Upper lobe of right lung (tissue), 1 donor: ENCODE data around the gene CCSAP. TPM values are rescaled to one million over a fixed set of nuclear protein-coding genes. Genes with fewer than 3 reads are reported as not detected.

Source experiments
- ATAC-seq: fragments of 200-7000 bp; cut with Tn5 transposase; one replicate; pipeline ENCODE4 v1.9.1; 2020; ENCODE audit warnings: mild to moderate bottlenecking, moderate library complexity
- DNase-seq: peaks from one replicate; pipeline ENCODE4 v3.0.0-alpha.2; 2020
- H3K27ac ChIP-seq: fragments of 200-600 bp; one replicate; pipeline ENCODE4 v1.8.0; 2022
- H3K27me3 ChIP-seq: fragments of 200-600 bp; one replicate; pipeline ENCODE4 v1.8.0; 2022; ENCODE audit warnings: mild to moderate bottlenecking
- H3K36me3 ChIP-seq: fragments of 200-600 bp; one replicate; pipeline ENCODE4 v1.8.0; 2022
- H3K4me1 ChIP-seq: fragments of 200-600 bp; one replicate; pipeline ENCODE4 v1.8.0; 2022
- H3K4me3 ChIP-seq: fragments of 200-600 bp; one replicate; pipeline ENCODE4 v1.8.0; 2022; ENCODE audit warnings: mild to moderate bottlenecking
- H3K9me3 ChIP-seq: fragments of 200-600 bp; one replicate; pipeline ENCODE4 v1.8.0; 2022
- intact Hi-C: fragments of 100-400 bp; cut with DNase I; formaldehyde crosslinking; loops from one replicate; pipeline ENCODE4 v1.11.0; 2022
- total RNA-seq: library from RNA; stranded (reverse); fragmentation: NEBNext Ultra II Directional; extraction: Animal tissue kit (Norgen Biotek cat#: 25700); gene quantifications from one replicate; pipeline ENCODE4 v1.2.1, GENCODE V29; 2021
- TF ChIP-seq, protein P1 (sequence below): fragments of 200-600 bp; IDR thresholded peaks from one replicate; pipeline ENCODE4 v1.8.0; 2022; ENCODE audit warnings: antibody characterized with exemption
- donor health status: DM: no; HTN: yes; CAD: no; lungs with severe emphysema.

The CCSAP gene
- total RNA-seq, 1 donor from 2014 or later = 9.1 TPM

DNA sequence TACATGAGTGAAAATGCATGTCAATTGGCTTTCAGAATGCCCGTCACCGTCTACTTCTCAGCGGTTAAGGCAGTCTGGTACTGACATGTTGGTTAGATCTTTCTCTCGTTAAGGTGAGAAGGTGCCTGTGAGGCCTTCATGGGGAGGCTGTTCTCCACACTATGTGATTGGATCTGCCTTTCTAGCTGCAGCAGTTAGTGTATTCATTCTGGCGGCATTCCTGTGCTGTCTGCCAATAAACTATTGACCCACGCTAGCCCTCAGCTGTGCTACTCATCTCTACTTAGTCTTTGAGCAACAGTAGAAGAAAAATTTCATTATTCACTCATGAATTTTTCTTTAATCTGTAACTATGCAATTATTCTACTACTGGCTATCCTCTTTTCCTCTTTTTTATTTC is 32.0 kb downstream of the CCSAP start:
- no peak for ATAC-seq
- Histone ChIP-seq H3K36me3 (peaks cover 30% of the 10 kb centered on the region), H3K4me1 (no peaks in the 10 kb centered on the region), H3K9me3 (no peaks in the 10 kb centered on the region), H3K4me3 (no peak overlapping the region), H3K27ac (no peak overlapping the region), H3K27me3 (no peaks in the 10 kb centered on the region)
- intact Hi-C loops = no loop called here
- TF ChIP-seq, protein P1, sequence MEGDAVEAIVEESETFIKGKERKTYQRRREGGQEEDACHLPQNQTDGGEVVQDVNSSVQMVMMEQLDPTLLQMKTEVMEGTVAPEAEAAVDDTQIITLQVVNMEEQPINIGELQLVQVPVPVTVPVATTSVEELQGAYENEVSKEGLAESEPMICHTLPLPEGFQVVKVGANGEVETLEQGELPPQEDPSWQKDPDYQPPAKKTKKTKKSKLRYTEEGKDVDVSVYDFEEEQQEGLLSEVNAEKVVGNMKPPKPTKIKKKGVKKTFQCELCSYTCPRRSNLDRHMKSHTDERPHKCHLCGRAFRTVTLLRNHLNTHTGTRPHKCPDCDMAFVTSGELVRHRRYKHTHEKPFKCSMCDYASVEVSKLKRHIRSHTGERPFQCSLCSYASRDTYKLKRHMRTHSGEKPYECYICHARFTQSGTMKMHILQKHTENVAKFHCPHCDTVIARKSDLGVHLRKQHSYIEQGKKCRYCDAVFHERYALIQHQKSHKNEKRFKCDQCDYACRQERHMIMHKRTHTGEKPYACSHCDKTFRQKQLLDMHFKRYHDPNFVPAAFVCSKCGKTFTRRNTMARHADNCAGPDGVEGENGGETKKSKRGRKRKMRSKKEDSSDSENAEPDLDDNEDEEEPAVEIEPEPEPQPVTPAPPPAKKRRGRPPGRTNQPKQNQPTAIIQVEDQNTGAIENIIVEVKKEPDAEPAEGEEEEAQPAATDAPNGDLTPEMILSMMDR = no peak
- no peak for DNase-seq

DNA sequence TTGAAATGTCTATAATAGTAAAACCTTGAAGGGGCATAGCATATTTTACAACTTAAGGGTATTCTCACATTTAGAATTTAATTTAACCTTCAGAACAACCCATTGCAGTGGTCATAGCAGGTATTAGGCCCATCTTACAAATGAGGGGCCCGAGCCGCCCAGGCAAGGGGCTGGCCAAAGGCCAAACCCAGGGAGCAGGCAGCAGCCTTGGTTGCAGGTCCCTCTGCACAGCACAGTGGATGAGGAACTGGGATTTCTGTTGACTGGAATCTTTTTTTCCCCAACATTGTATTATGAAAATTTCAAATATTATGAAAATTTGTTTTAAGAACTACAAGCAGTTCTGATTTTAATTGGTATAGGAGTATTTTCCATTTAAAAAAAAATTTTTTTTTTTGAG is 33.2 kb downstream of the CCSAP start:
- intact Hi-C loops = no loop called here
- peaks cover 36% of the 10 kb centered on the region for H3K36me3 ChIP-seq

GRCh38 chr1:229309074-229309473 is 33.8 kb downstream of the CCSAP start:
- DNase-seq (no peak), ATAC-seq (no peak)
- intact Hi-C loops = no loop called here
- no peaks in the 10 kb centered on the region for H3K27me3 ChIP-seq
- TF ChIP-seq, protein P1 = no peak
- no peaks in the 10 kb centered on the region for H3K4me1 ChIP-seq
- H3K4me3 ChIP-seq = no peak overlapping the region
- no peak overlapping the region for H3K27ac ChIP-seq
- H3K9me3 ChIP-seq = no peaks in the 10 kb centered on the region
- peaks cover 42% of the 10 kb centered on the region for H3K36me3 ChIP-seq

More for the DNA sequence above, 33.2 kb downstream of the CCSAP start:
- no peak overlapping the region for H3K27ac ChIP-seq
- ATAC-seq (no peak), DNase-seq (no peak)
- TF ChIP-seq, protein P1 = no peak
- H3K27me3 ChIP-seq = no peaks in the 10 kb centered on the region
- no peaks in the 10 kb centered on the region for H3K4me1 ChIP-seq
- H3K9me3 ChIP-seq = no peaks in the 10 kb centered on the region
- no peak overlapping the region for H3K4me3 ChIP-seq

GRCh38 chr1:229305392-229305791 is 37.5 kb downstream of the CCSAP start:
- no peaks in the 10 kb centered on the region for H3K9me3 ChIP-seq
- H3K4me1 ChIP-seq = no peaks in the 10 kb centered on the region
- no peak overlapping the region for H3K4me3 ChIP-seq
- no peaks in the 10 kb centered on the region for H3K27me3 ChIP-seq
- intact Hi-C loops = no loop called here
- no peak overlapping the region for H3K27ac ChIP-seq
- ATAC-seq = no peak
- DNase-seq = no peak
- TF ChIP-seq, protein P1 = no peak
- H3K36me3 ChIP-seq = peaks cover 60% of the 10 kb centered on the region

DNA sequence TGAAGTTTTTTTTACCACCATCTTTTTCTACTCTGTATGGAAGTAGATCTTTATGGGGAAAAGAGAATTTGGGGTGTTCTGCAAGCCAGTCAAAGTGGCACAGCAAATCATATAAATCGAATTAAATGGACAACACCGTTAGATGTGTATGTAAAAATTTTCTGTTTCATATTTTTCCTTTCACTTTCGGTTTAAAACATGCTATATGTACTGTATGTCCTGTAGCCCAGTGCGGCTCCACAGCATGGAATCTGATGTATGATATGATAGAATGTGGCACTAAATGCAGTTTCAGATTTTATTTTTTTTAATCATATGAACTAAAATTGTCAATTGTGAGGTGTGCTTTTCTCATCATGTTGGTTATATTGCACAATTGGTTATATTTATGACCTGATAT is 39.0 kb downstream of the CCSAP start:
- H3K36me3 ChIP-seq = peaks cover 72% of the 10 kb centered on the region
- no peaks in the 10 kb centered on the region for H3K4me1 ChIP-seq
- no peak for ATAC-seq
- H3K27me3 ChIP-seq = no peaks in the 10 kb centered on the region
- TF ChIP-seq, protein P1 = no peak
- no peak overlapping the region for H3K27ac ChIP-seq
- no peak overlapping the region for H3K4me3 ChIP-seq
- no peak for DNase-seq
- intact Hi-C loops = no loop called here
- H3K9me3 ChIP-seq = no peaks in the 10 kb centered on the region

DNA sequence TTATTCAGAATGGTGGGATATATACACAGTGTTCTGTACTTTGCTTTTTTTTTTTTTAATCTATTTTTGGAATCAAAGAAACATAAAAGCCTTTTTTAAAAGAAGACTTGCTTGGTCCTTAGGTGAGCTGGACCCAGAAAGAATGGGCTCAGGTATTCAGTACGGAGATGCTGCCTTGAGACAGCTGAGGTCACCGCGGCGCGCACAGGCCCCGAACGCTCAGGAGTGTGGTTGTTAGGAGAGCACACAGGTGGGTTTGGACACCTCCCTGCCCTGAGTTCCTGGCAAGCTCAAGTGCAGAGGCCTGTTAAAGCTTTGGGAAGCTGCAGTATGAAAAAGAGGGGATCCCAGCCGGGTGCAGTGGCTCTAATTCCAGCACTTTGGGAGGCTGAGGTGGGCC is 40.1 kb downstream of the CCSAP start:
- peaks cover 68% of the 10 kb centered on the region for H3K36me3 ChIP-seq

More for the DNA sequence above, 40.1 kb downstream of the CCSAP start:
- no peaks in the 10 kb centered on the region for H3K27me3 ChIP-seq
- TF ChIP-seq, protein P1 = no peak
- H3K9me3 ChIP-seq = no peaks in the 10 kb centered on the region
- DNase-seq (no peak), ATAC-seq (no peak)
- no peak overlapping the region for H3K27ac ChIP-seq
- no peak overlapping the region for H3K4me3 ChIP-seq
- no peaks in the 10 kb centered on the region for H3K4me1 ChIP-seq
- intact Hi-C loops = no loop called here
